ENCODE measurements around the gene ERBB2.

Gene ERBB2

DNA sequence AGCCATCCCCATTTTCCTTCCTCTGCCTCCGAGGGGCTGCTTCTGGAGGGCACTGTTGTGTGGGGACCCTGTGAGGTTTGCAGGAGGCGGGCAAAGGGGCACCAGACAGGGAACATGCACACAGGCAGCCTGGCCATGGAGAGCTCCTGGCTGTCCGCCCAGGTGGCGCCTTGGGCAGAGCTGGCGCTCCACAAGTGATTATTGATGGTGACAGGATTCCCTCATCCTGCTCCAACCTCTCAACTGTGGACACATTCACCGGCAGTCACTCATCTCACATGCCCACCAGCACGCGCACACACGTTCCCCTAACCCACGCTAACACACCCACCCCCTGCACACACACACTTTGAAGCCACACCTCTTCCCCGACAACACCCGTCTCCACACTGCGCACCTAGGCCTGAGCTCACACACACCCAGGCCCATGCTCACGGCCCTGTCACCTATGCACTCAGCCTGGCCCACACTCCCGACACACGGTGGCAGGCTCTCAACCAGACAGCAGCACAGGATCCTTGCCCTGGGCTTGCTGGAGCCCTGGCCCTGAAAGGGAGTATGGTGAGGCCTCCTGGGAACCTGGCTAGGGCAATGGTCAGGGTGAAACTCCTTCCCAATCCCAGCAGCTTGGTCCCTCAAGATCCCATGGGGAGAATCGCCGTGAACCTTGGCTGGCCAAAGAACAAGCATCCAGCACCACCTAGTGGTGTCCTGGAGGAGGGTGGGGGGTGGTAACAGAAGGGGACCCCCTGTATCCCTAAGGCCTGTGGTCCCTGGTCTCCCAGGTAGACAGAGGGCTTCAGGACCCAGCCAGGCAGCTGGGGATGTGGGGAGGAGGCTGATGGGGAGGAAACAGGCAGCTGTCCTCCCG, 28.0 kb upstream of the ERBB2 start:
- H2BK5ac ChIP-seq (ENCODE audit: low read length): no peak overlapping the region
- WGBS, 2 donors (ENCODE audit: extremely low coverage in 2 of 2, insufficient read length in 2 of 2, insufficient replicate concordance in 1 of 2): 100% methylated on average over 6 of the region's 19 CpGs; no CpG with 5 or more reads in 1 of the 2 donors
- peaks cover 0 to 27% (median 20%) of the 10 kb centered on the region in 3 experiments for H3K27me3 ChIP-seq (ENCODE audit: control insufficient read depth in 3 of 3, insufficient read depth in 3 of 3, low read depth in 1 of 3, low read length in 3 of 3)
- peaks cover 4 to 5% of the 10 kb centered on the region in 2 donors for H3K4me1 ChIP-seq (ENCODE audit: control insufficient read depth in 2 of 2, insufficient read depth in 1 of 2, low read depth in 1 of 2, low read length in 2 of 2)
- no peak overlapping the region for H3K4me2 ChIP-seq (ENCODE audit: insufficient read depth, low read length, poor library complexity, severe bottlenecking)
- peak overlapping the region; percentile 1 for H3K23ac ChIP-seq (ENCODE audit: low read depth, low read length, poor library complexity)
- H2BK12ac ChIP-seq (ENCODE audit: low read length): no peak overlapping the region
- no peak overlapping the region for H2BK15ac ChIP-seq (ENCODE audit: low read length)
- no peak overlapping the region for H4K8ac ChIP-seq (ENCODE audit: low read depth, low read length)
- H3K27ac ChIP-seq (replicated peaks; ENCODE audit: low read length): no peak overlapping the region
- H3K4ac ChIP-seq (ENCODE audit: low read length): no peak overlapping the region
- peaks cover 2% of the 10 kb centered on the region for H3K79me1 ChIP-seq (ENCODE audit: low read depth, low read length)
- H3K36me3 ChIP-seq (replicated peaks in 1 of 2; ENCODE audit: control insufficient read depth in 2 of 2, insufficient read depth in 2 of 2, low read length in 2 of 2): peaks cover 3% of the 10 kb centered on the region in 2 donors
- no peaks in the 10 kb centered on the region for H3K9me3 ChIP-seq (replicated peaks in 1 of 2; ENCODE audit: control insufficient read depth in 2 of 2, insufficient read depth in 1 of 2, low read depth in 1 of 2, low read length in 2 of 2)
- H3K4me3 ChIP-seq (ENCODE audit: low read length in 2 of 2): peak overlapping the region in 1 of 2 donors; percentile 5
- peak overlapping the region; percentile 44 for H3K18ac ChIP-seq (ENCODE audit: low read length)
- H2AK5ac ChIP-seq (ENCODE audit: low read depth, low read length): peak overlapping the region; percentile 16
- H2AFZ ChIP-seq (ENCODE audit: low read length): no peak overlapping the region
- H2BK120ac ChIP-seq (ENCODE audit: low read depth, low read length): no peak overlapping the region
- no peak overlapping the region for H3K14ac ChIP-seq (ENCODE audit: low read length)
- no peak overlapping the region for H4K91ac ChIP-seq (ENCODE audit: low read depth, low read length, poor library complexity)
- no peak for DNase-seq (ENCODE audit: low spot score)
- no peak overlapping the region for H3K9ac ChIP-seq (ENCODE audit: low read depth, low read length, poor library complexity)

DNA sequence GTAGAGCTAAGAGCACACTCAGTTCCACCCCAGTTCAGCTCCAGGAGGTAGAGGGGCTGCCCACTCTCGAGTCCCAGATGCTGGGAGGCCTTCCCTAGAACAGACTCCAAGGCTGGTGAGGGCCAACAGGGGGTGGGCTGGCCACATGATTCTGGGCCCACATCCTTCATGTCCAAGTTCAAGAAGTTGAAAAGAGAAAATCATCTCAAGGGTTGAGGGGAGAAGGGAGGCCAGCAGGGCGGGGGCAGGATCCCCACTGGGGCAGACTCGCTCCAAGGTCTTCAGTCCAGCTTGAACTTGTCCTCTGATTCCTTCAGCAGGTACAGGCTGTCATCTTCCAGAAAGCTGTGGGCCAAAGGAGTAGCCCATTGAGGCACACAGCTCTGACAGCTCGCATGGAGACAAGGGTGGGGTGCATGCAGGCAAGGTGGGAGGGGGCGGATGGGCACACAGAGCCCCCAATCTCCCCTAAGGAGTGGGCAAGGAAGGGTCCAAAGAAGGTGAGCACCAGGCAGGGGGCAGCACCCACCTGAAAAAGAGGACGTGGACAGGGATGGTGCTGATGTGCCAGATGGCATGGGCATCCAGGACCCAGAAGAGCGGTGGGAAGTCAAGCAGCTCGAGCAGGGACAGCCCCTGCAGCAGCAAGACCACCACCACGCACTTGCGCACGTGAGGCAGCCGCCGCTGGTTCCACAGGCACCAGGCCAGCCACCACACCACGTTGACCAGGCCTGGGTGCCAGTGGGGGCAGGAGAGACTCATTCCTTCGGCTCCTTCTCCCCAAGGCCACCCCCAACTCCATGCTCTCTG, 27.1 kb upstream of the ERBB2 start:
- H3K18ac ChIP-seq (ENCODE audit: low read length): peak overlapping the region; percentile 32
- no peak overlapping the region for H3K14ac ChIP-seq (ENCODE audit: low read length)
- WGBS, 2 donors (ENCODE audit: extremely low coverage in 2 of 2, insufficient read length in 2 of 2, insufficient replicate concordance in 1 of 2): no CpG with 5 or more reads among the region's 15 CpGs

DNA sequence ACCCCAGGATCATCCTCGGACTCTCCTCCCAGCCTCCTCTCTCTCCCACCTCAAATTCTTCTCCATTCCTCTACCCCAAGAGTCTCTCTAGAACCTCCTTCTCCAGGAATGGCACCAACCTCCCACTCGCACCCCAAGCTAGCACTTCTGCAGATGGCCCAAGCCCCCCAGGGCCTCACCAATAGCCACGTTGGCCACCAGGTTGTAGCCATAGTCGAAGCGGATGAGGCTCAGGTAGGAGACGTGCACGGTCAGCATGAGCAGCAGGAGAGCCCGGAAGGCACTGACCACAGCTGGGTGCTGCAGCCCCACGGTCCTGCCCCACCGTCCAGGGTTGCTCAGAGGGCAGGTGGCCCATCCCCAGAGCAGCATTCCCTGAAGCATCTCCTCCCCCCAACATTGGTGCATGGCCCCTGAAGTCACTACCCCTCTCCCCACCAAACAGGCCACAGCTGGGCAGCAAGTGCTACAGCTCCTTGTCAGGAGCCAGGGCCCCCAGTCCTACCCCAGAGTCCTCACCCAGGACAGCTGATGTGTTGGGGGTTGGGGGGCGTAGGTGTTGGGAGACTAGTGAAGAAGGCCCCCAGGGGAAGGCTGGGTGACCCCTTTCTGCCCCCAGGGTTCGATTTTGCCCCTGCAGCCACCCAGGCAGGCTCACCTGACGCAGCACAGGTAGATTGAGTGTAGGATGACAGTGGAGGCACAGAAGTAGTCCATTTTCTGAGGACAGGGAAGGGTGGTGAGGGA, 26.4 kb upstream of the ERBB2 start:
- H2AFZ ChIP-seq (ENCODE audit: low read length): no peak overlapping the region
- peak overlapping the region; percentile 27 for H3K18ac ChIP-seq (ENCODE audit: low read length)
- H3K4me2 ChIP-seq (ENCODE audit: insufficient read depth, low read length, poor library complexity, severe bottlenecking): no peak overlapping the region
- H3K4me1 ChIP-seq (ENCODE audit: control insufficient read depth in 2 of 2, insufficient read depth in 1 of 2, low read depth in 1 of 2, low read length in 2 of 2): peaks cover 0 to 3% of the 10 kb centered on the region in 2 donors
- no peak overlapping the region for H3K23ac ChIP-seq (ENCODE audit: low read depth, low read length, poor library complexity)
- DNase-seq (ENCODE audit: low spot score): no peak
- peak overlapping the region; percentile 60 for H2AK5ac ChIP-seq (ENCODE audit: low read depth, low read length)
- H3K4ac ChIP-seq (ENCODE audit: low read length): no peak overlapping the region
- no peak overlapping the region for H2BK15ac ChIP-seq (ENCODE audit: low read length)
- no peak overlapping the region for H2BK12ac ChIP-seq (ENCODE audit: low read length)
- H3K27me3 ChIP-seq (ENCODE audit: control insufficient read depth in 3 of 3, insufficient read depth in 3 of 3, low read depth in 1 of 3, low read length in 3 of 3): peaks cover 0 to 19% (median 15%) of the 10 kb centered on the region in 3 experiments
- WGBS, 2 donors (ENCODE audit: extremely low coverage in 2 of 2, insufficient read length in 2 of 2, insufficient replicate concordance in 1 of 2): no CpG with 5 or more reads among the region's 13 CpGs
- no peaks in the 10 kb centered on the region for H3K9me3 ChIP-seq (replicated peaks in 1 of 2; ENCODE audit: control insufficient read depth in 2 of 2, insufficient read depth in 1 of 2, low read depth in 1 of 2, low read length in 2 of 2)
- no peak overlapping the region for H3K27ac ChIP-seq (replicated peaks; ENCODE audit: low read length)
- H2BK120ac ChIP-seq (ENCODE audit: low read depth, low read length): no peak overlapping the region
- no peak overlapping the region for H4K8ac ChIP-seq (ENCODE audit: low read depth, low read length)
- H3K79me1 ChIP-seq (ENCODE audit: low read depth, low read length): no peaks in the 10 kb centered on the region
- peak overlapping the region; percentile 24 for H3K9ac ChIP-seq (ENCODE audit: low read depth, low read length, poor library complexity)
- no peak overlapping the region for H3K4me3 ChIP-seq (ENCODE audit: low read length in 2 of 2)
- H3K36me3 ChIP-seq (replicated peaks in 1 of 2; ENCODE audit: control insufficient read depth in 2 of 2, insufficient read depth in 2 of 2, low read length in 2 of 2): peaks cover 4 to 8% of the 10 kb centered on the region in 2 donors
- no peak overlapping the region for H4K91ac ChIP-seq (ENCODE audit: low read depth, low read length, poor library complexity)
- H3K14ac ChIP-seq (ENCODE audit: low read length): no peak overlapping the region
- H2BK5ac ChIP-seq (ENCODE audit: low read length): no peak overlapping the region

More for the DNA sequence above, 27.1 kb upstream of the ERBB2 start:
- Histone ChIP-seq H2BK5ac (ENCODE audit: low read length) (no peak overlapping the region), H2AK5ac (ENCODE audit: low read depth, low read length) (peak overlapping the region; percentile 76), H3K27ac (replicated peaks; ENCODE audit: low read length) (no peak overlapping the region), H3K4ac (ENCODE audit: low read length) (no peak overlapping the region), H2AFZ (ENCODE audit: low read length) (no peak overlapping the region), H3K27me3 (ENCODE audit: control insufficient read depth in 3 of 3, insufficient read depth in 3 of 3, low read depth in 1 of 3, low read length in 3 of 3) (peaks cover 0 to 20% (median 18%) of the 10 kb centered on the region in 3 experiments), H3K79me1 (ENCODE audit: low read depth, low read length) (peaks cover under 1% of the 10 kb centered on the region), H4K8ac (ENCODE audit: low read depth, low read length) (no peak overlapping the region), H2BK120ac (ENCODE audit: low read depth, low read length) (no peak overlapping the region), H3K9ac (ENCODE audit: low read depth, low read length, poor library complexity) (peak overlapping the region; percentile 61), H3K23ac (ENCODE audit: low read depth, low read length, poor library complexity) (peak overlapping the region; percentile 61), H2BK15ac (ENCODE audit: low read length) (no peak overlapping the region), H3K4me3 (ENCODE audit: low read length in 2 of 2) (peak overlapping the region in 1 of 2 donors; percentile 5), H3K4me2 (ENCODE audit: insufficient read depth, low read length, poor library complexity, severe bottlenecking) (no peak overlapping the region), H2BK12ac (ENCODE audit: low read length) (no peak overlapping the region), H3K4me1 (ENCODE audit: control insufficient read depth in 2 of 2, insufficient read depth in 1 of 2, low read depth in 1 of 2, low read length in 2 of 2) (peaks cover 1 to 4% of the 10 kb centered on the region in 2 donors), H3K36me3 (replicated peaks in 1 of 2; ENCODE audit: control insufficient read depth in 2 of 2, insufficient read depth in 2 of 2, low read length in 2 of 2) (peaks cover 4 to 8% of the 10 kb centered on the region in 2 donors), H3K9me3 (replicated peaks in 1 of 2; ENCODE audit: control insufficient read depth in 2 of 2, insufficient read depth in 1 of 2, low read depth in 1 of 2, low read length in 2 of 2) (no peaks in the 10 kb centered on the region), H4K91ac (ENCODE audit: low read depth, low read length, poor library complexity) (no peak overlapping the region)
- no peak for DNase-seq (ENCODE audit: low spot score)

Data from neuronal stem cell (in vitro differentiated cells).